ENCODE data around the gene GRM8.

The GRM8 gene

DNA sequence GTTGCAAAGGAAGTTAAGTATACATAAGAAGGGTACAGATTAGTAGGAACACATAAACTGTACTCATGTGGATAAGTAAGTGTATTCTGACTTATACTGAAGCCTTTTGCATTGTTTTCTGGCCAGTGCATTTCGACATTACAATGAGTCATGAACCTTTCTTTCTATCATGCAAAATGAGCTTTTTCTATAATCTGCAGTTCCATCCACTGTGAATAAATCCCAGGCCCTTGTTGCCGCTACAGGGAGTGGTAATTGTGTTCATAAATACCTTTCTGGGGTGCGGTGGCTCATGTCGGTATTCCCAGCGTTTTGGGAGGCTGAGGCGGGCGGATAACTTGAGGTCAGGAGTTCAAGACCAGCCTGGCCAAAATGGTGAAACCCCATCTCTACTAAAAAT lies 858.3 kb downstream of the GRM8 start:
- no peak overlapping the region for H3K4me3 ChIP-seq (ENCODE audit: low read depth, low read length)
- no peak for DNase-seq (ENCODE audit: low read depth)
- TF ChIP-seq, protein P1, sequence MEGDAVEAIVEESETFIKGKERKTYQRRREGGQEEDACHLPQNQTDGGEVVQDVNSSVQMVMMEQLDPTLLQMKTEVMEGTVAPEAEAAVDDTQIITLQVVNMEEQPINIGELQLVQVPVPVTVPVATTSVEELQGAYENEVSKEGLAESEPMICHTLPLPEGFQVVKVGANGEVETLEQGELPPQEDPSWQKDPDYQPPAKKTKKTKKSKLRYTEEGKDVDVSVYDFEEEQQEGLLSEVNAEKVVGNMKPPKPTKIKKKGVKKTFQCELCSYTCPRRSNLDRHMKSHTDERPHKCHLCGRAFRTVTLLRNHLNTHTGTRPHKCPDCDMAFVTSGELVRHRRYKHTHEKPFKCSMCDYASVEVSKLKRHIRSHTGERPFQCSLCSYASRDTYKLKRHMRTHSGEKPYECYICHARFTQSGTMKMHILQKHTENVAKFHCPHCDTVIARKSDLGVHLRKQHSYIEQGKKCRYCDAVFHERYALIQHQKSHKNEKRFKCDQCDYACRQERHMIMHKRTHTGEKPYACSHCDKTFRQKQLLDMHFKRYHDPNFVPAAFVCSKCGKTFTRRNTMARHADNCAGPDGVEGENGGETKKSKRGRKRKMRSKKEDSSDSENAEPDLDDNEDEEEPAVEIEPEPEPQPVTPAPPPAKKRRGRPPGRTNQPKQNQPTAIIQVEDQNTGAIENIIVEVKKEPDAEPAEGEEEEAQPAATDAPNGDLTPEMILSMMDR (IDR thresholded peaks at IDR 0.05; ENCODE audit: insufficient read depth, low read depth, low read length, missing control alignments): no peak
